SK-N-MC (cell line): ENCODE data around the gene CEP131.

ENCODE experiments used
- DNase-seq: peaks from one replicate; pipeline ENCODE4 v3.0.0-alpha.2; 2011; ENCODE audit warnings: low read depth, low spot score
- H3K27ac ChIP-seq: fragments of 200-600 bp; sonication (generic); 2 replicates; pipeline ENCODE4 v1.5.1; 2016; ENCODE audit warnings: mixed run types
- H3K36me3 ChIP-seq: fragments of 200-600 bp; sonication (generic); 2 replicates; pipeline ENCODE4 v1.6.1; 2017; ENCODE audit warnings: antibody characterized with exemption, low read length, mixed read lengths; ENCODE audit not compliant: insufficient read depth
- H3K4me3 ChIP-seq: fragments of 200-600 bp; sonication (generic); 2 replicates; pipeline ENCODE4 v1.5.1; 2016
- H3K9ac ChIP-seq: fragments of 200-600 bp; sonication (generic); 2 replicates; pipeline ENCODE4 v1.8.0; 2017; ENCODE audit warnings: mixed run types, mixed read lengths; ENCODE audit not compliant: insufficient read length
- H3K9me3 ChIP-seq: fragments of 200-600 bp; sonication (generic); 2 replicates; pipeline ENCODE4 v1.6.1; 2017; ENCODE audit warnings: low read depth, mild to moderate bottlenecking, antibody characterized with exemption, low read length, moderate library complexity, mixed read lengths
- EZH2 ChIP-seq: fragments of 200-600 bp; sonication (generic); IDR thresholded peaks from one replicate; pipeline ENCODE4 v1.6.1; 2017; ENCODE audit warnings: antibody characterized with exemption
- FOXP2 ChIP-seq: optimal IDR thresholded peaks from 2 replicates; pipeline ENCODE3; 2011; ENCODE audit warnings: mild to moderate bottlenecking, moderate library complexity; ENCODE audit not compliant: insufficient read depth; ENCODE audit errors: extremely low read length, control extremely low read depth
- POLR2AphosphoS5 ChIP-seq: IDR thresholded peaks from 2 replicates; pipeline ENCODE4 v1.6.1; 2012; ENCODE audit warnings: mild to moderate bottlenecking, low read depth, low read length, borderline replicate concordance

CEP131 gene

DNA sequence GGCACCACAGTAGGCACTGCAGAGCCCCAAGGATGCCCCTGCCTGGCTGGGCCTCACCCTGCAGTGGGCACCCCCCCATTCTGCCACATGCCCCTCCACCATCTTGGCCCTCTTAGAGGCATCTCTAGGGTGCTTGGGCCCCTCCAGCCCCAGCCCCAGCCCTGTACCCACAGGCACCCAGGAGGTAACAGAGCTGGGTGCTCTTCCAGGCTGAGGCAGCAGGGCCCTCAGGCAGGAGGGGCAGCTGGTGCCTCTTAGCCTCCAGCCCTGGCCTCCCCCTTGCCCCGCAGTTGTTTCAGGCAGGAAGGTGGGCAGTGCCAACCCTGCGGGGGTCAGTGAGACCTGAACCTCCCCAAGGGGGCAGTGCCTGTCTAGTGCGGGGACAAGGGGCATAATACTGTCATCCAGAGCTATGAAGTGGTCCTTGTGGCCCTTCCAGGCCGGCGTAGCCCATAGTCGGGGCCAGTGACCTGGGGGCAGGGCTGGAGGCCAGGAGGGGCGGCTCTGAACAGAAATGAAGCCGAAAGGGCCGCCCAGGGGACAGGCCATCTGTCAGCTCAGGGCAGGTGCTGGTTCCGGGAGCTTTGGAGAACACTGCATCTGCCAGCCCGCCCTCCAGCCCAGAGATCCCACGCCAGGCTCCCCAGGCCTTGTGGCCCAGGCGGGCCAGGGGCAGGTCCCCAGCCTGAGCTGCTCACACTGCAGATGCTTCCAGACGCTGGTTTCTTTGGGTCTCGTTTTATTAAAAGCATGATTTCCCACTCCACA lies 51.9 kb downstream of the CEP131 start:
- H3K9ac ChIP-seq = no peak overlapping the region
- no peak for DNase-seq
- H3K27ac ChIP-seq = no peak overlapping the region
- no peak overlapping the region for H3K4me3 ChIP-seq
- no peak for TF ChIP-seq EZH2
- no peak for TF ChIP-seq FOXP2
- TF ChIP-seq POLR2AphosphoS5 = no peak
- no peaks in the 10 kb centered on the region for H3K9me3 ChIP-seq
- no peaks in the 10 kb centered on the region for H3K36me3 ChIP-seq

DNA sequence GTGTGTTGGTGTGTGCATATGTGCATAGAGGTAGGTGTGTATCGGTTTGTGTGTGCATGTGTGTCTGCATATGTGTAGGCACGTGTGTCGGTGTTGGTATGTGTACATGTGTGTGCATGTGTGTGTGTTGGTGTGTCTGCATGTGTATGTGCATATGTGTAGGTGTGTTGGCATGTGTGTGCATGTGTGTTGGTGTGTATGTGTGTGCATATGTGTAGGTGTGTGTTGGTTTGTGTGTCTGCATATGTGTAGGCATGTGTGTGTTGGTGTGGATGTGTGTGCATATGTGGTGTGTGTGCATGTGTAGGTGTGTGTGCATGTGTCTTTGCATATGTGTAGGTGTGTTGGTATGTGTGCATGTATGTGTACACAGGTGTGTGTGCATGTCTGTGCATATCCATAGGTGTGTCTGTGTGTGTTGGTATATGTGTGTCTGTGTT lies 52.9 kb downstream of the CEP131 start:
- H3K36me3 ChIP-seq = no peaks in the 10 kb centered on the region
- no peaks in the 10 kb centered on the region for H3K9me3 ChIP-seq
- TF ChIP-seq POLR2AphosphoS5 (no peak), EZH2 (no peak), FOXP2 (no peak)
- no peak overlapping the region for H3K9ac ChIP-seq
- H3K4me3 ChIP-seq = no peak overlapping the region
- DNase-seq = no peak
- H3K27ac ChIP-seq = no peak overlapping the region

GRCh38 chr17:81167638-81168037 lies 55.1 kb downstream of the CEP131 start:
- no peak overlapping the region for H3K27ac ChIP-seq
- H3K9ac ChIP-seq = no peak overlapping the region
- DNase-seq = no peak
- H3K36me3 ChIP-seq = no peaks in the 10 kb centered on the region
- no peak overlapping the region for H3K4me3 ChIP-seq
- TF ChIP-seq POLR2AphosphoS5 (no peak), FOXP2 (no peak), EZH2 (no peak)
- H3K9me3 ChIP-seq = no peaks in the 10 kb centered on the region

- no peak for TF ChIP-seq POLR2AphosphoS5
- no peak for TF ChIP-seq FOXP2
- TF ChIP-seq EZH2 = no peak
- no peak for DNase-seq
- no peak overlapping the region for H3K4me3 ChIP-seq
- H3K36me3 ChIP-seq = no peaks in the 10 kb centered on the region
- no peaks in the 10 kb centered on the region for H3K9me3 ChIP-seq
- no peak overlapping the region for H3K27ac ChIP-seq
- H3K9ac ChIP-seq = no peak overlapping the region
Observed at GRCh38 chr17:81167194-81167524, 55.6 kb downstream of the CEP131 start.

- no peaks in the 10 kb centered on the region for H3K36me3 ChIP-seq
- DNase-seq = no peak
- no peak within 1 kb of the TSS for H3K9ac ChIP-seq
- no peak for TF ChIP-seq POLR2AphosphoS5
- no peak for TF ChIP-seq EZH2
- TF ChIP-seq FOXP2 = no peak
- no peak within 1 kb of the TSS for H3K27ac ChIP-seq
- no peaks in the 10 kb centered on the region for H3K9me3 ChIP-seq
- H3K4me3 ChIP-seq = no peak within 1 kb of the TSS
Observed at GRCh38 chr17:81166033-81166492, 56.7 kb downstream of the CEP131 start, which contains the start of gene AATK. AATK (minus strand) TSS chr17:81166221; CDS start chr17:81165992, 229 bp downstream.

DNA sequence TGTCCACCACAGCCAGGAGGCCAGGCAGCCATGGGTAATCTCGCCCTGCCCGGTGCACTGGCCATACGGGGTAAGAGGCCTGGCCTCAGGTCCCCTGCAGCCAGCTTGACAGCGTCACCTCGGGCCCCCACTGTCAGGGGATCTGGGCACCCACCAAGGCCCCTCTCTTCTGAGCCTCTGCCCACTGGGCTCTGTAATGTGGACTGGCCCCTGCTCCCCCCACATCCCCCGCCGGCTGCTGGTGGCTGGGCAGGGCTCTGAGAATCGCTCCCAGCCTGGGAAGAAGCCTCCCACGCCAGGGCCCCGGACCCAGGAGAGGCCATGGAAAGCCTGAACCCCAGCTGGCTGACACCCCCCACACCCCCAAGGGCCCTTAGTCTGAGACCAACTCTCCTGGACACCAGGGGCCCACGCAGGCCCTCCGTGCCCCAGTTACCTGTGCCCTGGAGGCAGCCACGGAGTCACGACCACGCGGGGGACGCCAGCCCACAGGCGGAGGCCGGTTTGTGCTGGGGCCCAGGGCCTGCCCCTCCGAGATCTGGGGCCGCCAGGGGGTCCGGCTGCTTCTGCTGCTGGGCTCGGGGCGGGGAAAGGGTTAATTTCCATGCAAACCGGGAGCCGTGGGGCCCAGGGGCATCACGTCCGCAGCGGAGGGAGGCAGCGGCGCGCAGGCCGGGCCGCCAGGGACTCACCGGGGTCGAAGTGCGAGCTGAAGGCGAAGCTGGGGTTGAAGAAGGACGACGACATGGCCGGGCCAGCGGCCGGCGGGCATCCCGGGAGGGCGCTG lies 57.3 kb downstream of the CEP131 start, which contains the start of gene PVALEF:
TSS of gene PVALEF (plus strand) at position 262 of the 787 bp plus-strand sequence. CDS start 15,720 bp downstream, outside the sequence.
- no peak for TF ChIP-seq POLR2AphosphoS5
- TF ChIP-seq FOXP2 = no peak
- no peak for TF ChIP-seq EZH2
- Histone ChIP-seq H3K4me3 (no peak within 1 kb of the TSS), H3K36me3 (no peaks in the 10 kb centered on the region), H3K9me3 (no peaks in the 10 kb centered on the region), H3K27ac (no peak within 1 kb of the TSS; the same call in 1 of the 2 replicates), H3K9ac (peak within 1 kb of the TSS; percentile 32)
- no peak for DNase-seq

DNA sequence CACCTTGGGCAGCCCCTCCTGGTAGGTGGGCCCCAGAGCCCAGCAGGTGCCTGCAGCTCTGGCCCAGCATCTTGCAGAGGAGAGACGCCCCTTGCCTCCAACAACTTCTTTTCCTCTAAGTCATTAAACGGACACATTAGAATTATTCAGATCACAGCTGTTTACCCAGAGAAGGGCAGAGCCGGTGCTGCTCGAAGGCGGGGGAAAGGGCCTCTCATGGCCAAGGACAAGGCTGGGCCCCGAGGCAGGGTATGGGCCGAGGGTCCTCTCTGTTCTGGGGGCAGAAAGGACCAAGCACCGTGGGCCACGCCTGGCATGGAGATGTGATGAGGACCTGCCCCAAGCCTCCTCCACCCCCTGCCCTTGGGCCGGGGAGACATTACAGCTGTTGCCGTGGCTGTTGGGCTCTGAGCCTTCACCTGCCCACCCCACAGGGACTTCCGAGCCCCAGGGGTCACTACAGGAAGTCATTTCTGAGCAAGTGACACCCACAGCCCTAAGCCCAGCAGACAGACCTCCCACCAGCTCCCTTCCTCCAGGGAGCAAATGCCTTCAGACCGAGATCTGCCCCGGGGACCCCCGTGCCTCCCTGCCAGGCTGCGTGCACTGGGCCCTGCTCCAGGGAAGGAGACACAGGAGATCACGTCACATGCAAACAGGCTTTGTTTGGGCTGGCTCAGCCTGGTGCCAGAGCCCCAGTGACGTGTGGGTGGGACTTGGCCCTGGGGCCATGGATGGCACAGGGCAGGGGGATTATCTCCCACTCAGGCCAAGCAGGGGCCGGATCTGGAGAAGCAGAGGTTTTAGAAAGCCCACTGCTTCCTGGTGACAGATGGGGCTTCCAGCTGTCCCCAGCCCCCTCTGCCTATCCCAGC lies 58.2 kb downstream of the CEP131 start:
- peak; percentile 22 for TF ChIP-seq FOXP2
- TF ChIP-seq EZH2 = no peak
- TF ChIP-seq POLR2AphosphoS5 = no peak
- no peak overlapping the region for H3K4me3 ChIP-seq
- no peak for DNase-seq
- no peak overlapping the region; the same call in 1 of the 2 replicates for H3K27ac ChIP-seq
- no peaks in the 10 kb centered on the region for H3K36me3 ChIP-seq
- peak overlapping the region; percentile 32 for H3K9ac ChIP-seq
- H3K9me3 ChIP-seq = no peaks in the 10 kb centered on the region
